NCI-H2196 (cell line): ENCODE results near the gene CSK.

Experiments
- DNase-seq: peaks from one replicate; lab custom pipeline; 2025; ENCODE audit not compliant: unreplicated experiment; lab: John Stamatoyannopoulos, UW

Gene CSK

DNA sequence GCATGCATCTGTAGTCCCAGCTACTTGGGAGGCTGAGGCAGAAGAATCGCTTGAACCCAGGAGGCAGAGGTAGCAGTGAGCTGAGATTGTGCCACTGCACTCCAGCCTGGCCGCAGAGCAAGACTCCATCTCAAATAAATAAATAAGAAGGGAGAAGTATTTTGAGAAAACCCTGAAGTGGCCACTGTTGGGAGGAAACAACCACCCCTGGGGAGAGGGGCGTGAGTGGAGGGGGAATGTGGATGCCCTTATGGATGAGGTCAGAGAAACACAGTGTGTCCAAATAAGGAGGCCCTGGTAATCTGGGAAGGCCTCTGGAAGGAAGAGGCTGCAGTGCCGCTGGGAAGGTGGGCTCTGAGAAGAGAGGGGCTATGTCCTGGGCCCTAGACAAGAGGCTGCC, 40.4 kb downstream of the CSK start:
- DNase-seq: no peak

GRCh38 chr15:74823324-74823723, 41.4 kb downstream of the CSK start:
- no peak for DNase-seq

DNA sequence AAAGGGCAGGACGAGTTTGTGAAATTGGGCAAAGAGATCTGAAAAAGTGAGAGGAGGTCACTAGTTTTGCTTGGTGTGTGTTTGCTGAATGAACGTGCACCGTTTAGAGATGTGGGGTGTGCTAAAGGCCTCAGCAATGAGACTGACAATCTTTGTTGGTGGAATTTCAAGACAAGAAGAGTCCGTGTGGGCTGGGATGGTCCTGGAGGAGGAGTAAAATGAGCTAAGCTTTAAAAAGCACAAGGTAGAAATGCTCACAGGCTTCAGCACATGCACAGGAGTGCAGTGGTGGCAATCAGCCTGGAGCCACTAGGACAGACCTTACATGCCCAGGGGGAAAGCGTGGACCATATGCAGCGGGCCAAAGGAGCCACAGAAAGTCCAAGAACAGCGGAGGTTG, 43.1 kb downstream of the CSK start:
- DNase-seq: no peak

DNA sequence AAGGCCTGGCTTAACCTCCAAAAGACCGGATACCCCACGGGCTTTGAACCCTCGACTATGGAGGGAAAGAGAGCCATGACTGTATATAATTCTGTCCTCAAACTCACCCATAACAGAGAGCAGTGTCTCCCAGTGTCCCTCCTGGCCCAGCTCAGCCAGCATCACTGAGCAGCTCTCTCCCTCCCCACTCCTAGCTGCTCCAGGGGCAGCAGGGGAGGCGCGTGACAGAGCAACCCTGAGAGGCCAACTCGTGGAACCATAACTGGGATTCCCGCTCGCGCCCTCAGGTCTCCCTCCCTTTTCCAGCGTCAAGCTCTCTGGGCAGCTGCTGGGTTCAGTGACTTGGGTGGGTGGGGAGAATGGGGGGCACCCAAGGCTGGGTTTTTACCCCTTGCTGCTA, 44.0 kb downstream of the CSK start:
- DNase-seq: no peak

DNA sequence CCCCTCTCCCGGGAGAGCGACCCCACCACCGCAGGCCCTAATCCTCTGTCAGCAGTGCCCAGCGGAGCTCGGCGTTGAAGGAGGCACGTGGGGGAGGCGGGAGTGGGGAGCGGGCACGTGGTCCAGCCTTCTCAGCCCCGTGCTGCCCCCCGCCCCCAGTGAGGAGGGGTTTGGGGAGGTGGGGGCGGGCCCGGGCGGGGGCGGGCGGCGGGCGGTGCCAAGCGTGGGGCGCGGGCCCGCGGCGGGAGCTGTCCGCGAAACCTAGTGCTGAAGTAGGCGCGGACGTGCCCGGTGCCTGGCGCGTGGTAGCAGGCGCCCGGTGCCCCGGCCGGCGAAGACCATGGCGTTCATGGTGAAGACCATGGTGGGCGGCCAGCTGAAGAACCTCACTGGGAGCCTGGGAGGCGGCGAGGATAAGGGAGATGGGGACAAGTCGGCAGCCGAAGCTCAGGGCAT, 44.5 kb downstream of the CSK start, which contains the start of gene CPLX3:
Gene CPLX3, plus strand, starts transcription at position 264 of the 456 bp plus-strand sequence. Its CDS starts 77 bp downstream, at position 341.
- DNase-seq: no peak

DNA sequence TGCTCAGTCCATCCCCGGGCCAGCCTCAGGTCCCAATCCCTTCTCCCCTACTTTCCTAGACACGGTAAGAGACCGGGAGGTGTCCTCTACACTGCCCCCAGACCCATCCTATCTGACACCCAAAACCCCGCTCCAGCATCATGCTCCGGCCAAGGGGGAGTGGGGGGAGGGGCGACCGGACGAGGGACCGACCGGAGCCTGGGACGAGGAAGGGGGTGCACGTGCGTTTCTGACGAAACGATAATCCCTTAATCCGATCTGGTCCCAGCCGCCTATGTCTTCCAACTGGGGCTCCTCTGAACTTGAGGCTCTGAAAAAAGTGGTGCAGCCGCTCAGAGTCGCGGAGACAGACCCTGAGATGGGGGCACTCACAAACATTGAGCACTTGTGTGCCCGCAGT, 45.0 kb downstream of the CSK start:
- DNase-seq: no peak

DNA sequence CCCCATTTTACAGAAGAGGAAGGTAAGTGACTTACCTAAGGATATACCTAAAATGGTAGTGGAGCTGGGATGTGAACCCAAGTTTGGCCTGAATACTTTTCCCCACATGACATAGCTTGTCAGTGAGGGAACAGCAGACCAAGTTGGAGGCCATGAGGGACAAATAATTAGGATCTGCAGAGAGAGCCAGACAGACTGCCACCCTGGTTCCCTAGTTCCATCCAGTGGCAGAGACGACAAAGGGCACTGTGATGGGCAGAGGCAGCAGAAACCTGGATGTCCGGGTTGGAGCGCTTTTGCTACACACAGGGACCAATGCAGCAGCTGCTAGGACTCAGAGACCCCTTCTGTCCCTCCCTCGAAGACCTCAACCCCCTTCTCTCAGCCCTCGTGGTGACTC, 45.7 kb downstream of the CSK start:
- DNase-seq: no peak

- no peak for DNase-seq
Measured at GRCh38 chr15:74828835-74829234, 47.0 kb downstream of the CSK start.

DNA sequence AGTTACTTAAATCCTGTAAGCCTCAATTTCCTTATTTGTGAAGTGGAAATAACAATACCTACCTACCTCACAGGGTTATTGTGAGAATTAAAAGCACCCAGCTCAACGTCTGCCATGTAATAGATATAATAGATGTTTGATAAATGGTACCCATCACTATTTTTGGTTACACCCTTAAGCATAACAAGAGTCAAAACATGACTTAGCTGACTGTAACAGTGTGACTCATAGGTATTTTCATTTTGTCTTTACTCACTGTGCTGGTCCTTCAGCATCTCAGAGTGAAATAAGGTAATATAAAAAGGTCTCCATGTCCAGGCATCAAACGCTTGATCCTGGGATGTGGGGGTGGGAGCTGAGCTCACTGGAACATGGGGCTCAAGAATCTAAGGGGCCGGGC, 47.6 kb downstream of the CSK start:
- DNase-seq: no peak

DNA sequence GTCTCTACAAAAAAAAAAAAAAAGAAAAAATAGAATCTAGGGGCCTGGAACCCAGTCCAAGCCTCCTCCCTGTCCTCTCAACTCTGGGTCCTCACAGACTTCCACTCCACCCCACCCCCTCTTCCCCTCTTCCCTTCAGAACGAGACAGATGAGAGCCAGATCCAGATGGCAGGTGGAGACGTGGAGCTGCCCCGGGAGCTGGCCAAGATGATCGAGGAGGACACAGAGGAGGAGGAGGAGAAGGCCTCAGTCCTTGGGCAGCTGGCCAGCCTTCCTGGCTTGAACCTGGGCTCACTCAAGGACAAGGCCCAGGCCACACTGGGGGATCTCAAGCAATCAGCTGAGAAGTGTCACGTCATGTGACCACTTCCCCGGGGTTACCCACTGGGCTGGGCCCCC, 48.1 kb downstream of the CSK start:
- no peak for DNase-seq

DNA sequence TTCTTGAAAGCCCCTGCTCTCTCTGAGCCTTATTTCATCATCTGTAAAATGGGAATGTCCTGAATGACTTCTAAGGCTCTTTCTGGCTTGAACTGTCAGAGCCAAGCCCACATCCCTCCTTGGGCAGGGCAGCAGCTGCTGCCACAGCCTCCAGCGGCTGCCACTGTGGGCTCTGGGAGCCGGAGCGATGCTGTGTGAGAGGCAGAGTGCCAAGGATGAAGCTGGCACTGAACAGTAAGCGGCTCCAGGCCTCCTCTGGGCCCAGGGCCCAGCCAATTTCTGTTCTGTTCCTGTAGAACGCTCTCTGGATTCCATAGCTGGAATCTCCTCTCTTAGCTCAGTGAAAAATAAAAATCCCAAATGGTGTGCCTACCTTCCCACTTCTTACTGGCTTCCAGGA, 49.0 kb downstream of the CSK start:
- peak; percentile 14 for DNase-seq

DNA sequence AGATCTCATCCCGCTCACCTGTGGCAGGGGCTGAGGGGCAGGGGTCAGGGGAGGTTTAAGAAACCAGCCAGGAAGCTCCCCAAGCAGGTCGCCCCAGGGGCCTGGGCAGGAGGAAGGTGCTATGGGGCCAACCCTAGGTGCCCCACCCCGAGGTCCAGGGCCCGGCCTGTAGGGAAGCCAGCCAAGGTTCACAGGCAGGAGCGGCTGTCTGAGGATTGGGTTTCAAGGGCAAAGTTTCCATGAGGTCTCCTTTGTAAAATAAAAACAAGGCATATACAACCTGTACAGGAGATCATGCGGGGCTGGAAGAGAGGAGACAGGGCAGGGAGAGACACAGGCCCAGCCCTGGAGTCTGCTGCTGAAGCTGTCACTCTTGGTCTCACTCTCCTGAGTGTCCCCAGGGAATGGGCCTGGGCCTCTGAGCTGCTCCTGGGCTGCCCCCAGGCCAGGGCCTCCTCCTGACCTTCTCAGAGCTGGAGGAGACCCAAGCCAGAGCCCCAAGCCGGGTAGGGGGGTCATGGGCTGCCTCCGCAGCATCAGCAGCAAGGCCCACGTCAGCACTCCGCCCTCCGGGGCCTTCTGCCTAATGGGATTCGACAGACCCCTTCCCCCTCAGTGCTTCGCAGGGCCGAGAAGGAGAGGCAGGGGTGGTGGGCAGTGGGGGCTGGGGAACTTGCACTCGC, 50.1 kb downstream of the CSK start:
- peak; percentile 46 for DNase-seq

- DNase-seq: no peak
Measured at GRCh38 chr15:74832826-74833225, 50.9 kb downstream of the CSK start.

GRCh38 chr15:74833376-74834107, 51.7 kb downstream of the CSK start:
- DNase-seq: no peak

GRCh38 chr15:74835312-74835823, 53.5 kb downstream of the CSK start:
- DNase-seq: peak; percentile 42

- DNase-seq: no peak
Measured at GRCh38 chr15:74836846-74837245, 55.0 kb downstream of the CSK start.

DNA sequence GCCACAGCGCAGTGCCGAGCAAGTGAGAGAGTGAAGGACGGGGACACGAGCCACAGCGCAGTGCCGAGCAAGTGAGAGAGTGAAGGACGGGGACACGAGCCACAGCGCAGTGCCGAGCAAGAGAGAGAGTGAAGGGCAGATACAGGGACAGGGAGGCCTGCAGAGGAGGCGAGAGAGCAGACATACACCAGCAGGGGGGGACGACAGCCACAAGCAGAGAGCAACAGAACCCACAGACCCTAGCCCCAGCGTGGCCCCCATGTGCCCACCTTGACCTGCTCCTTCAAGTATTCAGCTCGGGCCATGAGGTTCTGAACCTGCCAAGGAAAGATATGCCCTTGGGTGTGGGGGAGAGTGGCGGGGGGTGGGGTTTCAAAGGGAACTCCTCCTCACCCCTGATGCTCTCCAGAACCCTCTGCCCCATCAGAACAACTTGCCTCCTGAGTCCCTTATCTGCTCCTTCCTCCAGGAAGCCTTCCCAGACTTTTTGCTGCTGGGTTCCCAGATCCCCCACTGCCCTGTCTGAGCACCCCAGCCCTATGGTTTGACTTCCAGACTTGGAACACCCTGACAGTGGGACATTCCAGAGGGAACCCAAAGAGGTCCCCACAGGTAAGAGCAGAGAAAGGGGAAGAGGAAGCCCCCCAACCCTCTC, 55.7 kb downstream of the CSK start:
- DNase-seq: no peak

DNA sequence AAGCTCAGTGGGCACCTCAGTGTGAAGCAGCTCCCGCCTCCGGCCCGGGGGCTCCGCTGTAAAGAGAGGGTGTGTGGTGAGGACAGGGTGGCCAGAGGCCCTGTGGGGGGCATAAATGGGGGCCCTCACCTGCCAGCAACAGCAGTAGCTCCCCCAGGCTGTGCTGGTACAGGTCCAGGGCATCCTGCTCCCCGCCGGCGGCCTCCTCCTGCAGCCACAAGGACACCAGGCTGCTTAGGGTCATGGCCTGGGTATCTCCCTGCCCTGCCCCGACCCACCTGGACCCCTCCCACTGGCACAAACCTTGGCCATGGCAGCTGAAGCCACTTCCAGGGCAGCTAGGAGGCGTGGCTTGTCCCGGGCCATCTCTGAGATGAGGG, 56.2 kb downstream of the CSK start:
- no peak for DNase-seq

- DNase-seq: no peak
Measured at GRCh38 chr15:74838746-74839525, 57.1 kb downstream of the CSK start.

GRCh38 chr15:74839526-74840395, 57.9 kb downstream of the CSK start:
- DNase-seq: no peak
